Peyer's patch (tissue), 4 donors: ENCODE data around the gene MDM2. TPM values are rescaled to one million over a fixed set of nuclear protein-coding genes. Genes with fewer than 3 reads are reported as not detected.

Experiments
- DNase-seq, 3 donors: peaks; one replicate each; pipeline ENCODE4 v3.0.0-alpha.2; 2017 to 2019
- H3K27ac ChIP-seq, 4 donors: fragments of 200-600 bp; sonication (generic); one replicate each; pipeline ENCODE4 v1.5.1; 2016 to 2019
- H3K27me3 ChIP-seq, 2 donors: fragments of 200-600 bp; sonication (generic); one replicate each; pipeline ENCODE4 v1.5.1; 2019
- H3K36me3 ChIP-seq, 3 donors: fragments of 200-600 bp; sonication (generic); one replicate each; pipeline ENCODE4 v1.5.1; 2016 to 2019
- H3K4me1 ChIP-seq, 4 donors: fragments of 200-600 bp; sonication (generic); one replicate each; pipeline ENCODE4 v1.5.1; 2016 to 2019
- H3K4me3 ChIP-seq, 4 donors: fragments of 200-600 bp; sonication (generic); 1 replicate in 3 of 4; 2 replicates in 1 of 4; pipeline ENCODE4 v1.5.1; 2016 to 2019; ENCODE audit warnings: mild to moderate bottlenecking in 1 of 4
- H3K9me3 ChIP-seq, 4 donors: fragments of 200-600 bp; sonication (generic); one replicate each; pipeline ENCODE4 v1.5.1; 2016 to 2019; ENCODE audit warnings: mild to moderate bottlenecking in 1 of 4
- POLR2A ChIP-seq, 2 donors: fragments of 450-650 bp; IDR thresholded peaks; one replicate each; pipeline ENCODE4 v1.5.1; 2017; ENCODE audit warnings: antibody characterized with exemption in 2 of 2, mild to moderate bottlenecking in 2 of 2, moderate library complexity in 2 of 2
- total RNA-seq, 4 donors: library from RNA; depleted of rRNA; stranded (reverse); fragments of >200 nt; gene quantifications; one replicate each; pipeline ENCODE4 v1.1.0, GENCODE V29; 2016
- TF ChIP-seq, protein P1 (sequence below), 6 experiments: fragments of 450-650 bp in 4 of 6; fragments of 200-600 bp in 2 of 6; sonication (generic) in 1 of 6; IDR thresholded peaks; one replicate each; pipeline ENCODE4 v1.5.1; 2017 to 2019; ENCODE audit warnings: antibody characterized with exemption in 6 of 6, mild to moderate bottlenecking in 3 of 6, moderate library complexity in 1 of 6

Gene MDM2
- total RNA-seq, 4 donors from 2014 or later = 64.7 to 126 (median 95.3) TPM

DNA sequence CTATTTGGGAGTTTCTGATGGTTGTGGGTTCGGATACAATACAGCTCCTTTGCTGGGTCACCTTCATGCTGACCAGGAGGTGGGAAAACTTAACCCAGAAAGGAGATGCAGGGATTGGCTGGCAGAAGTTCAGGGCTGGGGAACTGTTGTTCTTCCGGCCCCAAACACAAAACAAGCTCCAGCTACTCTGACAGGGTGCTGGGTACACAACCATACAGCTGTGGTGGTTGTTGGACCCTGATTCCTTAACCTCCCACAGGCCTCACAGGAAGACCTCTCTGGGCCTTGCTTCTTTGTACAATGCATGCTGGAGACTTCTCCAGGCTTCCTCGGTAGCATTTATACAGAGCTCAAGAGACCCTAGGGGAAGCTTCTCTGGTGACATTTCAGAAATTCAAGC is 77.4 kb downstream of the MDM2 start:
- no peak overlapping the region for H3K4me3 ChIP-seq
- H3K27me3 ChIP-seq = no peaks in the 10 kb centered on the region
- H3K36me3 ChIP-seq = no peaks in the 10 kb centered on the region
- TF ChIP-seq POLR2A (IDR thresholded peaks at IDR 0.05) = no peak
- TF ChIP-seq, protein P1, sequence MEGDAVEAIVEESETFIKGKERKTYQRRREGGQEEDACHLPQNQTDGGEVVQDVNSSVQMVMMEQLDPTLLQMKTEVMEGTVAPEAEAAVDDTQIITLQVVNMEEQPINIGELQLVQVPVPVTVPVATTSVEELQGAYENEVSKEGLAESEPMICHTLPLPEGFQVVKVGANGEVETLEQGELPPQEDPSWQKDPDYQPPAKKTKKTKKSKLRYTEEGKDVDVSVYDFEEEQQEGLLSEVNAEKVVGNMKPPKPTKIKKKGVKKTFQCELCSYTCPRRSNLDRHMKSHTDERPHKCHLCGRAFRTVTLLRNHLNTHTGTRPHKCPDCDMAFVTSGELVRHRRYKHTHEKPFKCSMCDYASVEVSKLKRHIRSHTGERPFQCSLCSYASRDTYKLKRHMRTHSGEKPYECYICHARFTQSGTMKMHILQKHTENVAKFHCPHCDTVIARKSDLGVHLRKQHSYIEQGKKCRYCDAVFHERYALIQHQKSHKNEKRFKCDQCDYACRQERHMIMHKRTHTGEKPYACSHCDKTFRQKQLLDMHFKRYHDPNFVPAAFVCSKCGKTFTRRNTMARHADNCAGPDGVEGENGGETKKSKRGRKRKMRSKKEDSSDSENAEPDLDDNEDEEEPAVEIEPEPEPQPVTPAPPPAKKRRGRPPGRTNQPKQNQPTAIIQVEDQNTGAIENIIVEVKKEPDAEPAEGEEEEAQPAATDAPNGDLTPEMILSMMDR (IDR thresholded peaks at IDR 0.05) = no peak
- H3K9me3 ChIP-seq = no peaks in the 10 kb centered on the region
- no peak for DNase-seq
- H3K4me1 ChIP-seq = no peaks in the 10 kb centered on the region
- H3K27ac ChIP-seq = no peak overlapping the region

- Histone ChIP-seq H3K9me3 (no peaks in the 10 kb centered on the region), H3K36me3 (no peaks in the 10 kb centered on the region), H3K27me3 (no peaks in the 10 kb centered on the region), H3K27ac (no peak overlapping the region), H3K4me3 (no peak overlapping the region), H3K4me1 (no peaks in the 10 kb centered on the region)
- no peak for DNase-seq
- TF ChIP-seq, protein P1 (IDR thresholded peaks at IDR 0.05) = no peak
- no peak for TF ChIP-seq POLR2A (IDR thresholded peaks at IDR 0.05)
Observed at GRCh38 chr12:68886636-68887572, 78.9 kb downstream of the MDM2 start.

DNA sequence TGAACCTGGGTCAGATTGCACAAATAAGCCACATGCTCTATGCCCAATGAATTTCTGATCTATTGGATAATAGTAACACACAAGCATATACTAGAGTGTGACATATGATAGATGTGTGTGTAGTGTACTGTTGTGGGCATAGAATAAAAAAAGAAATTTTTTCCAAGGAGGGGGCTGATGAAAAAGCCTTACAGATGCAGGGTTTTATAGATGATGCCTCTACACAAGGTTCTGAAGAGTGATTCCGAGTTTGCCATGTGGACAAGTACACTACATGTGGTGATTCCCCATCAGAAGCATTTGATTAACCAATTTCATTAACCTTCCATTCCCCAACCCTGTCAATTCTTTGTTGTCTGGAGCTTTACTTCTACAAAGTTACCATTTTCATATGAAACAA is 79.7 kb downstream of the MDM2 start:
- Histone ChIP-seq H3K27me3 (no peaks in the 10 kb centered on the region), H3K4me1 (no peaks in the 10 kb centered on the region), H3K9me3 (no peaks in the 10 kb centered on the region), H3K4me3 (no peak overlapping the region), H3K27ac (no peak overlapping the region), H3K36me3 (no peaks in the 10 kb centered on the region)
- TF ChIP-seq POLR2A (IDR thresholded peaks at IDR 0.05) = no peak
- TF ChIP-seq, protein P1 (IDR thresholded peaks at IDR 0.05) = no peak
- DNase-seq = no peak

- no peaks in the 10 kb centered on the region for H3K27me3 ChIP-seq
- H3K9me3 ChIP-seq = no peaks in the 10 kb centered on the region
- no peak overlapping the region for H3K27ac ChIP-seq
- no peaks in the 10 kb centered on the region for H3K4me1 ChIP-seq
- TF ChIP-seq, protein P1 (IDR thresholded peaks at IDR 0.05) = no peak
- TF ChIP-seq POLR2A (IDR thresholded peaks at IDR 0.05) = no peak
- no peaks in the 10 kb centered on the region for H3K36me3 ChIP-seq
- no peak for DNase-seq
- H3K4me3 ChIP-seq = no peak overlapping the region
Observed at GRCh38 chr12:68888243-68888642, 80.3 kb downstream of the MDM2 start.

- Histone ChIP-seq H3K4me3 (no peak overlapping the region), H3K27ac (peak overlapping the region in 2 of 4 donors; percentile 26 to 47), H3K4me1 (no peaks in the 10 kb centered on the region), H3K36me3 (no peaks in the 10 kb centered on the region), H3K27me3 (no peaks in the 10 kb centered on the region), H3K9me3 (no peaks in the 10 kb centered on the region)
- TF ChIP-seq, protein P1 (IDR thresholded peaks at IDR 0.05) = no peak
- no peak for TF ChIP-seq POLR2A (IDR thresholded peaks at IDR 0.05)
- DNase-seq = no peak
Observed at GRCh38 chr12:68890701-68891113, 82.7 kb downstream of the MDM2 start.
